ENCODE results near the gene XCL1. TPM values are rescaled to one million over a fixed set of nuclear protein-coding genes. Genes with fewer than 3 reads are reported as not detected.

Gene XCL1
- total RNA-seq, 4 donors from 2014 or later, result 0.47 TPM; not detected in 3

DNA sequence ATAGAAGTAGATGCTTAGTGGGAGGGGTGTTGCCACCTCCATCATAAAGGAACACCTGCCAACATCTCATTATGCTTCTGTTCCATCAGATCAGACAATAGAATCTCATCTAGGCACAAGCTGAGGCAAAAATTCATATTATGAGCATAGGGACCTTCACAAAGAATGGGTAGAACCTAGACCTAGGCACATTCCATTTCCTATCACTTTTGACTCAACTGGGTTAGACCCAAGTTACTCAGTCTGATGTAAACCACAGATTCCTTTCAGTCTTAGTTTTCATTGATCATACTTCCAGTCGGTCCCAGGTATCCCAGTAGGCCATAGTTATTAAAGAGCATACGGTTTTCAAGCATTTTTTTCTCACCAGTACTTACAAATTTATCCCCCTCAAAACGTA lies 21.7 kb downstream of the XCL1 start:
- Histone ChIP-seq H3K27me3 (no peaks in the 10 kb centered on the region), H3K4me3 (no peak overlapping the region), H3K36me3 (no peaks in the 10 kb centered on the region), H3K27ac (no peak overlapping the region), H3K9me3 (peaks cover 0 to 6% (median 0%) of the 10 kb centered on the region in 3 donors), H3K4me1 (peaks cover 0 to 18% (median 0%) of the 10 kb centered on the region in 3 donors)
- no peak for ATAC-seq
- no peak for TF ChIP-seq EP300 (IDR thresholded peaks at IDR 0.05)
- no peak for TF ChIP-seq POLR2A (IDR thresholded peaks at IDR 0.05)
- TF ChIP-seq, protein P1, sequence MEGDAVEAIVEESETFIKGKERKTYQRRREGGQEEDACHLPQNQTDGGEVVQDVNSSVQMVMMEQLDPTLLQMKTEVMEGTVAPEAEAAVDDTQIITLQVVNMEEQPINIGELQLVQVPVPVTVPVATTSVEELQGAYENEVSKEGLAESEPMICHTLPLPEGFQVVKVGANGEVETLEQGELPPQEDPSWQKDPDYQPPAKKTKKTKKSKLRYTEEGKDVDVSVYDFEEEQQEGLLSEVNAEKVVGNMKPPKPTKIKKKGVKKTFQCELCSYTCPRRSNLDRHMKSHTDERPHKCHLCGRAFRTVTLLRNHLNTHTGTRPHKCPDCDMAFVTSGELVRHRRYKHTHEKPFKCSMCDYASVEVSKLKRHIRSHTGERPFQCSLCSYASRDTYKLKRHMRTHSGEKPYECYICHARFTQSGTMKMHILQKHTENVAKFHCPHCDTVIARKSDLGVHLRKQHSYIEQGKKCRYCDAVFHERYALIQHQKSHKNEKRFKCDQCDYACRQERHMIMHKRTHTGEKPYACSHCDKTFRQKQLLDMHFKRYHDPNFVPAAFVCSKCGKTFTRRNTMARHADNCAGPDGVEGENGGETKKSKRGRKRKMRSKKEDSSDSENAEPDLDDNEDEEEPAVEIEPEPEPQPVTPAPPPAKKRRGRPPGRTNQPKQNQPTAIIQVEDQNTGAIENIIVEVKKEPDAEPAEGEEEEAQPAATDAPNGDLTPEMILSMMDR (IDR thresholded peaks at IDR 0.05), result no peak
- WGBS, 2 donors (ENCODE audit: low coverage in 1 of 2), result 82 to 85% methylated on average over 3 of the region's 3 CpGs

DNA sequence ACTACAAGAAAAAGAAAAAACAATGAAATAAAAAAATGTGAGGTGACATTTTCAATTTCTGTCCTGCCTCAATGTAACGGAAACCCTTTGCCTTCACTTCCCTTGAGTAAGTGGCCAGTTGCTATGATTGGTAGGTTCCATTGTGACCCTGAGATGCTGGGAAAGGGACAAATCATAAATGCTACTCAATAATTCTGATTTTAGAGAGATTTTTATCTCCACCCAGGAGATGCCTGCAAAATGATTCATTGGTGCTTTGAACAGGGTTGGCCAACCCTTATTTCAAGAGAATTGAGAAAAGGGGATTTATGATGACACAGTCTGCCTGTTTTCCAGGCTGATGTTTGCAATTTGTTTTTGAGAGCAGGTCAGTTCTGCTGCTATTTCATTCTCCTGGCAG lies 22.5 kb downstream of the XCL1 start:
- Histone ChIP-seq H3K4me3 (no peak overlapping the region), H3K27me3 (no peaks in the 10 kb centered on the region), H3K27ac (no peak overlapping the region), H3K9me3 (peaks cover 0 to 6% (median 0%) of the 10 kb centered on the region in 3 donors), H3K4me1 (peaks cover 0 to 25% (median 0%) of the 10 kb centered on the region in 3 donors), H3K36me3 (no peaks in the 10 kb centered on the region)
- TF ChIP-seq POLR2AphosphoS5 (IDR thresholded peaks at IDR 0.05) (no peak), EP300 (IDR thresholded peaks at IDR 0.05) (no peak), POLR2A (IDR thresholded peaks at IDR 0.05) (no peak)
- TF ChIP-seq, protein P1 (IDR thresholded peaks at IDR 0.05), result no peak
- WGBS, 2 donors (ENCODE audit: low coverage in 1 of 2), result 100% methylated on average over 1 of the region's 1 CpG
- ATAC-seq, result no peak

DNA sequence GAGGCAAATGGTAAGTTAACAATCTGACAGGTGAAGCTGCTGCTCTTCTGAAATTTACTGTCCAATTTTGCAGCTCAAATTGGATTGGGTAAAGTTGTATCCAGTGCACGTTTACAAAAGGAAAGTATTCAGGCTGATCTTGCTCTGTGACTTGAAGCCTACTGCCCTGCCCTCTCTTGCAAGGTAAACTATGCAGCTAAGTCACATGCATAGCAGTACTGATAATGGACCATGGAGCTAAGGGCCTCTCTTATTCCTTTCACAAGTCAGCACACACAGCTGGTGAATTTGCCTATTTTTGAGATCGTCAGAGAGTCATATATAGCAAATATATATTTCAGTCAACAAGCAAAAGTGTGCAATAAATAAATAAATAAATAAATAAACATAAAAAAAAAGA lies 23.2 kb downstream of the XCL1 start:
- no peaks in the 10 kb centered on the region for H3K36me3 ChIP-seq
- ATAC-seq, result no peak
- peaks cover 0 to 33% (median 0%) of the 10 kb centered on the region in 3 donors for H3K4me1 ChIP-seq
- TF ChIP-seq POLR2AphosphoS5 (IDR thresholded peaks at IDR 0.05), result no peak
- TF ChIP-seq POLR2A (IDR thresholded peaks at IDR 0.05), result no peak
- TF ChIP-seq, protein P1 (IDR thresholded peaks at IDR 0.05), result no peak
- no peak for TF ChIP-seq EP300 (IDR thresholded peaks at IDR 0.05)
- 35 to 62% methylated on average over 2 of the region's 2 CpGs for WGBS, 2 donors (ENCODE audit: low coverage in 1 of 2)
- H3K4me3 ChIP-seq, result no peak overlapping the region
- no peaks in the 10 kb centered on the region for H3K27me3 ChIP-seq
- no peak overlapping the region for H3K27ac ChIP-seq
- peaks cover 0 to 6% (median 0%) of the 10 kb centered on the region in 3 donors for H3K9me3 ChIP-seq

DNA sequence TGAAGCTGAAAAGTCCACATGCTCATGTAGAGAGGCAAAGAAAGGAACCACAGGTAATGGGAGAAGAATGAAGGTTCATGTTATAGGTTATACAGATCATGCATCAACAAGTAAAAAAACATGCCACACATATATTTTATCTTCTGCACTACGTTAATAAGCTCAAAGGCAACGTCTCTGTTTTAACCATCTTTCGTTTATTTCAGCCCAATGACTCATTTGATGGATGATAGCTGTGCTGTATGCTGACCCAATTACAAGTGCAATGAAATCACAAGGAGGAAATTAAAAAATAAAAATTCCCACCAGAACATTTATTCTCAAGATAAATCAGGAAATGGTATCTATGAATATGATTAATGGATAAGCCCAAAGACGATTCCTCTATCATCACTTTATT lies 24.6 kb downstream of the XCL1 start:
- no peak for ATAC-seq
- no peak overlapping the region for H3K27ac ChIP-seq
- peaks cover 0 to 47% (median 0%) of the 10 kb centered on the region in 3 donors for H3K4me1 ChIP-seq
- no peaks in the 10 kb centered on the region for H3K27me3 ChIP-seq
- no peak overlapping the region for H3K4me3 ChIP-seq
- H3K36me3 ChIP-seq, result no peaks in the 10 kb centered on the region
- TF ChIP-seq POLR2AphosphoS5 (IDR thresholded peaks at IDR 0.05) (no peak), EP300 (IDR thresholded peaks at IDR 0.05) (no peak), POLR2A (IDR thresholded peaks at IDR 0.05) (no peak)
- TF ChIP-seq, protein P1 (IDR thresholded peaks at IDR 0.05), result no peak
- WGBS, 2 donors (ENCODE audit: low coverage in 1 of 2), result 18 to 23% methylated on average over 4 of the region's 4 CpGs
- H3K9me3 ChIP-seq, result peaks cover 0 to 6% (median 0%) of the 10 kb centered on the region in 3 donors

DNA sequence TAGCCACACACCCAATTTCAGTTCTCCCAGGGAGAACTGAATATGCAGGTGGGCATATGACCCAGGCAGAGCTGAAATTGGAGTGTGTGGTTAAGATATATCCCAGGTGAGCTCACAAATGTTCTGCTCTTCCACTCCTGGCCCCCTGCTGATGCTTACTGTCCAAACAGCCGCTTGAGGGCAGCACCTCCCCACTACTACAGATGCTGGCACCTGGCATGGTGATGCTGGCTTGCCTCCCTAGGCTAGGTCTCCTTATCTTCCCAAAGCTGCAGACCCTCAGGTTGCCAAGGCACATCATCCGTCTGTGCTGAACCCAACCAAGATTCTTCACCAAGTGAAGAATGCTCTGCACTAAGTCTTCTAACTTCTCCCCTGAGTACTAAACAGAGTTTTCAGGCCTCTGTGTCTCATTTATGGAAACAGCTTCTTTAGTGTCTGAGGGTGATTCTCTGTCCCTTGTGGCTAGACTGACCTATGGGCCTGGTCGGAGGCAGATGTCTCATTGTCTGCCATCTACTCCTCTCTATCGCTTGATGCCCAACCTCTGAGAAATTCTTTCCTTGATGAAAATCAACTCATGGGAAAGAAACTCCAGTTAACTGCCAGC lies 27.2 kb downstream of the XCL1 start:
- peak; percentile 81 for ATAC-seq
- no peak for TF ChIP-seq POLR2A (IDR thresholded peaks at IDR 0.05)
- TF ChIP-seq, protein P1 (IDR thresholded peaks at IDR 0.05), result peak; percentile 55 to 86 (median 77)
- Histone ChIP-seq H3K4me3 (no peak overlapping the region), H3K4me1 (peaks cover 0 to 68% (median 0%) of the 10 kb centered on the region in 3 donors), H3K27me3 (no peaks in the 10 kb centered on the region), H3K27ac (peak overlapping the region in 1 of 4 donors; percentile 22), H3K9me3 (no peaks in the 10 kb centered on the region), H3K36me3 (no peaks in the 10 kb centered on the region)
- WGBS, 2 donors (ENCODE audit: low coverage in 1 of 2), result 14% methylated on average over 4 of the region's 4 CpGs; no CpG with 5 or more reads in 1 of the 2 donors

Data from gastroesophageal sphincter (tissue), 4 donors.